ENCODE measurements around the gene BIRC7.
"Not testable (repeated sequence)": the region's sequence is repeated elsewhere in the genome, so short reads cannot be mapped to it uniquely, and the experiment has no call there.

BIRC7 gene

GRCh38 chr20:63208346-63208909, 27.3 kb upstream of the BIRC7 start:
- no peak for DNase-seq

- no peak for DNase-seq
These were observed 25.6 kb upstream of the BIRC7 start for GRCh38 chr20:63210011-63210605.

DNA sequence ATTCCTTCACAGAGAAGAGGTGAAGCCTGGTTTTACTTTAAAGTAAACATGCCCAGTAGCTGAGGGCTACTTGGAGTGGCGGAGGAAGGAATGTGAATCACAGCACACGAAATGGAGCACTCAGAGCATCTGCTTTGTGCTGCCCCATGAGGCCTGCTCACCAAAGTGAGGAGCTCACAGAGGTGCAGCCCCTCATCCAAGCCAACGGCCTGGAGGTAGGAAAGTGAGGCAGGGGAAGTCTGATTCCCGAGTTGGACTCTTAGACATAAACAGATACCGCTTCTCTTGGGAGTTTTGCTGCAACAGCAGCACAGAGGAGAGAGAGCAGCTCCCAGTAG, 23.3 kb upstream of the BIRC7 start:
- no peak for DNase-seq

GRCh38 chr20:63212792-63213191, 22.9 kb upstream of the BIRC7 start:
- DNase-seq, result no peak

DNA sequence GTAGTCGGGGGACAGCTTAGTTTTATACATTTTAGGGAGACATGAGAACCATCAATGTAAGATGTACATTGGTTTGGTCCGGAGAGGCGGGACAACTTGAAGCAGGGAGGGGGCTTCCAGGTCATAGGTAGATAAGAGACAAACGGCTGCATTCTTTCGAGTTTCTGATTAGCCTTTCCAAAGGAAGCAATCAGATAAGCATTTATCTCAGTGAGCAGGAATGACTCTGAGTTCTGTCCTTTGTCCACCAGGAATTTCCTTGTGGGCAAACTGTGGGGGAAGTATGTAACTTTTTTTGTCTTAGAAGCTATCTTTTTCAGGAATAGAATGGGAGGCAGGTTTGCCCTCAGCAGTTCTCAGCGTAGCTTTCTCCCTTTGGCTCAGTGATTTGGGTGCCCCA, 21.2 kb upstream of the BIRC7 start:
- no peak for DNase-seq

GRCh38 chr20:63215101-63216040, 20.3 kb upstream of the BIRC7 start:
- peak in 1 of 2 donors; percentile 11 for DNase-seq

GRCh38 chr20:63216041-63216848, 19.5 kb upstream of the BIRC7 start, which contains the start of gene YTHDF1:
YTHDF1 (minus strand) TSS chr20:63216131; CDS start chr20:63215892, 239 bp downstream.
- DNase-seq, result peak; percentile 96

GRCh38 chr20:63216849-63217471, 18.7 kb upstream of the BIRC7 start:
- no peak for DNase-seq

DNA sequence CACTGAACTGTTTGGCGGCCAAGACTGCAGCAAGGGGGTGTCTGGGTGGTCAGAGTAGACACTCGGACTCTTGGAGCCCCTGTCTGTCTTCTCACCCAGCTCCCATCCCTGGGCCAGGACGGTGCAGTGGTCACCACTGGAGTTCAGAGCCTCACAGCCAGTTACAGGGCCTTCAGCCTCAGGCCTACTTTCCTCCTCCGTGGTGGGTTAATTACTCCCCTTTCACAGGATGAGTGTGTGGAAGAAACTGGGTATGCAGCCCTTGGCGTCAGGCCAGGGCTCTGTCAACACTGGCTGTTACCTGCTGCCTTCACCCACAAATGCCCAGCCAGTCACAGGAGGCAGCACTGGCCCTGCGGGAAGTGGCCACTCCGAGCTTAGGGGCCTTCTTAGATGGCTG, 18.0 kb upstream of the BIRC7 start:
- DNase-seq, result no peak

DNA sequence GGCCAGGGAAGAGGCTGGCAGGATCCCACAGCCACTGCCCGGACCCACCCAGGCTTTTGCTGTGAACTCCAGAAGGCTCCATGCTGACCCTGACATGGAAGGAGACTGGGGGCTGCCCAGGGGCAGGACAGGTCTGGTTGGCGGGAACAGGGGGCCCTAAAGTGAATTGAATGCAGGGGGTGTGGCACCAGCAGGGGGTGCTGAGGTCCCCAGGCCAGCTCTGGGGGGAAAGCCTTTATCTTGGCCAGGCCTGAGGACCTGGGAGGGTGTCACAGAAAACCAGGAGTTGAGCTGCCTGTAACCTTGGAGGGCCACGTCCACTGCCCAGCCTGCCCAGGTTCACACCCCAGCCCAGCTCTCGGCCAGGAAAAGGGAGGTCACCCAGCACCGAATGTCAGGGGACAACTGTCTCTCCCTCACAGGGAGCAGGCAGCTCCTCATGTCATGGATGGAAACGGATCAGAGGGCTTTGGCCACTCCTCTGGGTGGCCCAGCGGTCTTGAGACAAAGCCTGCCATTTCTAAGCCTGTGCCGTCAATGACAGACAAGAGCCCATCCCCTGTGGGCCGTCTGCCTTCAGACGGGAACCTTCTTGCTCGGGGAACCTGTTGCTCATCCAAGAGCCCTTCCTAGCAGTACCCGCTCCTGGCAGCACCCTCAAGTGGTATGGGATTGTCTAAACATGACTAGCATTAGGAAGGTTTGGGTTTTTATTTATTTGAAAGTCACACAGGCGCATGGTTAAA, 16.8 kb upstream of the BIRC7 start:
- no peak for DNase-seq

GRCh38 chr20:63219447-63219821, 16.3 kb upstream of the BIRC7 start:
- DNase-seq, result no peak

- DNase-seq, result no peak
These were observed 15.7 kb upstream of the BIRC7 start for GRCh38 chr20:63219866-63220521.

GRCh38 chr20:63220696-63221399, 14.9 kb upstream of the BIRC7 start:
- DNase-seq, result no peak

DNA sequence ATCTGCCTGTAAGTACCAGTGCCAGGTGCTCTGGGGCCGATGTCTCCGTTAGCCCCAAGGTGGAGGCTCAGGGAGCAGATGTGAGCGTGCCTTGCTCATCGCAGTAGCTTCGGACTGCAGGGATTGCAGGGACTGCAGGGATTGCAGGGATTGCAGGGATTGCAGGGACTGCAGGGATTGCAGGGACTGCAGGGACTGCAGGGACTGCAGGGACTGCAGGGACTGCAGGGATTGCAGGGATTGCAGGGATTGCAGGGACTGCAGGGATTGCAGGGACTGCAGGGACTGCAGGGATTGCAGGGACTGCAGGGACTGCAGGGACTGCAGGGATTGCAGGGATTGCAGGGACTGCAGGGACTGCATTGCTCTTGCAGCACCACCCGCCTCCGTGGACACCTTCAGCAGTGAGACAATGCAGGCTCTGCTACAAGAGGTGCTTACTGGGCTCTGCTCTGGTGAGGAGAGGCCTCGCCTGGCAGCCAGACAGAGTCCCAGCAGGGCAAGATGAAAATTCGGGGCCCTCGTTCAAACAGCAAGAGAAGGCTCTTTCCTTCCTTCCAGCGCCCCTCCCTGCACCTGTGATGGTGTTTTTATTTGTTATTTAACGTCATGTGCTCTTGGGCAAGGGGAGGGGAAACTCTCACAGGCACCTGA, 14.2 kb upstream of the BIRC7 start:
- not testable (repeated sequence) for DNase-seq

GRCh38 chr20:63222541-63222940, 13.2 kb upstream of the BIRC7 start:
- no peak for DNase-seq

DNA sequence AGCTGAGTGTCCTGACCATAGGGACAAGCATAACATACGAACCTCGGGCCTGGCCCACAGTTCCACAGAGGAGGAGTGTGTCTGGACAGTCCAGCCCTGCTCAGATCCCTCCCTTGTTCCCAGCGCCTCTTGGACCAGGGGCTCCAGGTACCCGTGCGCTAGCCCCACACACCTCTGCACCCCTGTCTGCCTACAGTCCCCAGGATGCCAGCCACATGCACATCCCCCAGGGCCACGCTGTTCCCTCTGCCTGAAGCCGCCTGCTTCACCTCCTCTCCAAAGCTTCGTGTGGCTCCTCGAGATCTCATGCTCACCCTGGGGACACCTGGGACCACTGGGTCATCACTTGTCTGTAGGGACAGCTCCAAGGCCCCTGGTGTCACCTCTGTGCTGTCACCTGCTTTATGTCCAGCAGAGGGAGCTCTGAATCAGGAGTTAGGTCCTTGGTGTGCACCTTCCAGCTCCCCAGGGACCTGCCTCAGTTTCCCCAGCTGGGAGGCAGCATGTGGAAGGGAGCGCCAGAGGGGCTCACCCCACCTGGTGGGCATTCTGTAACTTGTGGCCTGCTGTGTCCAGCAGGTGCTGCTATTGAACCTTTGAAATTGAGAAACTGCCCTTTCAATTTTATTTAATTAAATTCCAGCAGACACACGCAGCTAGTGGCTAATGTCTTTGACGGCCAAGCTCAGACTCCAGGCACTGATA, 12.4 kb upstream of the BIRC7 start:
- DNase-seq, result peak; percentile 34 to 46

GRCh38 chr20:63223826-63224207, 11.9 kb upstream of the BIRC7 start:
- no peak for DNase-seq

- DNase-seq, result no peak
These were observed 11.2 kb upstream of the BIRC7 start for GRCh38 chr20:63224412-63225081.

DNA sequence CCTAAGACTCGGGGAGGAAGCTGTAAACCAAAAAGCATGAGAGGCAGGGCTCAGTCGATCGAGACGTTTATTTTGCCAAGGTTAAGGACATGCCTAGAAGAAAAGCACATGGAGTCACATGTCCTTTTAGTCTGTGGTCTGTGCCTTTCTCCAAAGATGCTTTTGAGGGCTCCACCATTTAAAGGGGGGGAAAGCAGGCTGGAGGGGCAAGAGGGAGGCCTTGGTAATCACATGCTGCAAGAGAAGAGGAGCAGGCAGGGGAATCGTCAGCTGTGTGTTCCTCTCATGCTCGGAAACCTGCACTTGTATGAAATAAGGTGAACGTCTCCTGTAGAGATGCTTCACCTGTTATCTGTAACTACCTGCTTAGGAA, 10.6 kb upstream of the BIRC7 start:
- DNase-seq, result no peak
